ENCODE results near the gene MEGF8. TPM values are rescaled to one million over a fixed set of nuclear protein-coding genes. Genes with fewer than 3 reads are reported as not detected.

The MEGF8 gene
- total and polyA plus RNA-seq, 9 of the 15 experiments (the other 6 are each of a cell fraction or from before 2014, with no cell fraction given) = 0.28 to 13.1 (median 3.0) TPM

GRCh38 chr19:42396381-42397262 is 71.2 kb downstream of the MEGF8 start (continued):
- TF ChIP-seq E4F1 (CRISPR knock-in tag; IDR thresholded peaks at IDR 0.05; ENCODE audit: borderline replicate concordance) (no peak), E2F3 (CRISPR knock-in tag; IDR thresholded peaks at IDR 0.05) (no peak), POU5F1 (IDR thresholded peaks at IDR 0.05; ENCODE audit: borderline replicate concordance, low read depth, low read length, partially characterized antibody) (no peak), ZNF79 (CRISPR knock-in tag; IDR thresholded peaks at IDR 0.05; ENCODE audit: low read depth) (no peak), REST (IDR thresholded peaks at IDR 0.05; ENCODE audit: borderline replicate concordance) (no peak), REST (CRISPR knock-in tag; IDR thresholded peaks at IDR 0.05; ENCODE audit: low read depth) (no peak), ZNF263 (CRISPR knock-in tag; IDR thresholded peaks at IDR 0.05; ENCODE audit: borderline replicate concordance) (peak; percentile 22; the same call in 1 of the 2 replicates), CAMTA2 (CRISPR knock-in tag; conservative IDR thresholded peaks at IDR 0.05) (no peak), ZNF449 (CRISPR knock-in tag; IDR thresholded peaks at IDR 0.05) (no peak), ARHGAP35 (IDR thresholded peaks at IDR 0.05; ENCODE audit: partially characterized antibody) (no peak), E2F1 (CRISPR knock-in tag; IDR thresholded peaks at IDR 0.05) (0 out of 2 replicates have a peak, but pooled peaks have one; percentile 46)
- TF ChIP-seq, protein P1, sequence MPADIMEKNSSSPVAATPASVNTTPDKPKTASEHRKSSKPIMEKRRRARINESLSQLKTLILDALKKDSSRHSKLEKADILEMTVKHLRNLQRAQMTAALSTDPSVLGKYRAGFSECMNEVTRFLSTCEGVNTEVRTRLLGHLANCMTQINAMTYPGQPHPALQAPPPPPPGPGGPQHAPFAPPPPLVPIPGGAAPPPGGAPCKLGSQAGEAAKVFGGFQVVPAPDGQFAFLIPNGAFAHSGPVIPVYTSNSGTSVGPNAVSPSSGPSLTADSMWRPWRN (IDR thresholded peaks at IDR 0.05; ENCODE audit: low read depth) = no peak

Measured in K562 (cell line).